ENCODE results near the gene RCE1. TPM values are rescaled to one million over a fixed set of nuclear protein-coding genes. Genes with fewer than 3 reads are reported as not detected.

RCE1 gene
- total and polyA plus RNA-seq, 2 donors (not counting 1 experiment from before 2014, with no cell fraction given): 7.0 to 14.4 TPM

DNA sequence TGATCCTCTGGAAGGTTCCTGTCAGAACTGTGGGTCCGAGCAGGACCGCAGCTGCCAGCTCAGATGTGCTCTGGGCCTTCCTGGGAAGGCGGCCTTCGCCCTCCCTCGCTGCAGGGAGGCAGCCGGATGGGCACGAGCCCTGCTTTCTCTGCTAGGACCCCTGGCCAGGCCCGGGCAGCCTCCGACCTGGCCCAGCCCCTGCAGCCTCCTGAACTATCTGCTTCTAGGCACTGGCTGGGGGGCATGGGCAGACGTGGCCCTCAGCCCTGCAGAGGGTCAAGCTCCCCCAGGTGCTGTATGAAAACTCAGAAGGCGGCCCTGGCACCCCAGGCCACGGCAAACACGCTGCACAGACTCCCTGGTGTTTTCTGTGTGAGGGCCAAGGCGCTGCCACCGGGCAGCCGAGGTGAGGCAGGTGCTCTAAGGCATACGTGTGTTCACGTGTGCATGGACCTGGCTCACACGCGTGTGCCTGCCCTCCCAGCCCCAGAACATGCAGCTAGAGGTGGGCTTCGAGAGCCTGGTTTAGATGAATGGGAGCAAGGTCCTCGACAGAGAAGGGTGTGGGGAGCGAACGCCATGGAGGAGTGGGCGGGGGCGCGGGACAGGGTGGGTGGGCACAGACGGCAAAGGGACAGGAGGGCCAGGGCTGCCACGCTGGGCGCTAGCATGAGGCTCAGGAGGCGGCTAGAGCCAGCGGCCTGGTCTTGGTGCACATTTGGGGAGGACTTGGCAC lies 18.0 kb downstream of the RCE1 start:
- Histone ChIP-seq H3K36me3 (ENCODE audit: control insufficient read depth, insufficient read depth, low read length) (peaks cover 15% of the 10 kb centered on the region), H3K4me2 (ENCODE audit: extremely low read depth, insufficient read depth, low read length) (no peak overlapping the region), H3K4me1 (ENCODE audit: control insufficient read depth, extremely low read depth, insufficient read depth, low read length) (no peaks in the 10 kb centered on the region), H3K27me3 (ENCODE audit: control insufficient read depth, insufficient read depth, low read length) (no peaks in the 10 kb centered on the region), H3K9me3 (ENCODE audit: control insufficient read depth, insufficient read depth, low read depth, low read length) (no peaks in the 10 kb centered on the region), H4K20me1 (ENCODE audit: control insufficient read depth, extremely low read depth, insufficient read depth, low read length) (no peaks in the 10 kb centered on the region), H3K9ac (ENCODE audit: insufficient read depth, low read length) (no peak overlapping the region), H3K79me2 (ENCODE audit: control insufficient read depth, insufficient read depth, low read length) (peaks cover 6% of the 10 kb centered on the region), H2AFZ (ENCODE audit: low read length) (no peak overlapping the region), H3K4me3 (replicated peaks in 1 of 4; ENCODE audit: control extremely low read depth in 1 of 4, insufficient read depth in 1 of 4, low read depth in 3 of 4, low read length in 4 of 4) (no peak overlapping the region), H3K27ac (ENCODE audit: insufficient read depth, low read length) (no peak overlapping the region)
- DNase-seq (ENCODE audit: low read depth in 2 of 2): no peak
- TF ChIP-seq CTCF (conservative IDR thresholded peaks at IDR 0.05 in 1 of 2, IDR thresholded peaks at IDR 0.05 in 1 of 2; ENCODE audit: low read depth in 1 of 2, low read length in 2 of 2) (no peak), EZH2 (IDR thresholded peaks at IDR 0.05; ENCODE audit: low read length, missing control alignments) (no peak)

DNA sequence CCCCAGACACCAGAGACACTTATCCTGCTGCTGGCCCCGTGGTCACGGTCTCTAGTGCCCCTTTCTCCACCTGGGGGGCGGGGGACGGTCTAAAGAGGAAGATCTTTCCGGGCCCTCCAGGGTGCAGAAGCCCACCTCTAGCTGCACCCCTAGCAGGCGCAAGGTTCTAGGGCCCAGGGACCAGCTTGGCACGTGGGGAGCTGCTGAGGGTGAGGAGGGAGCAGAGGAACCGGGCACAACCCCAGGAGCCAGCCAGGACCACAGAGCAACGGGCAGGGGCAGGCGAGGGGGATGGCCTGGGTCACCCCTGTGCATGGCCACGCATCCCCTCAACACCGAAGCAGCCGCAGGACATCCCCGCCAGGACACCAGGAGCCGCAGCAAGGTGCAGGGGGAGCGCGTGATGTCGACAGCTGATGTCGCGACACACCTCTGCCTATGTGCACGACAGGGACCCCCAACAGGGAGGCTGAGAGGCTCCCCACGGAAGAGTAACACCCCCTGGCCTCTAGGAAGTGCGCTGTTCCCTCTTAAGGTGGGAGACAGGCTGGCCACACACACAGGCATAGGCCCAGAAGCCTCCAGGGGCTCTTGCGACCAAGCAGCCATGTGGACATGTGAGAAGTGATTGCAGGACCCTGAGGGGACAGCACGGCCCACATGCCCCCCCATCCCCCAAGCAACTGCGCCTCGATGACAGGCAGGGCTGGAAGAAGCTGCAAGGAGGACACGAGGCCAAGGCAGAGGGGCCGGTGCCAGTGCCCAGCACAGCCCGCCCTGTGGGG lies 18.7 kb downstream of the RCE1 start:
- Histone ChIP-seq H3K9me3 (ENCODE audit: control insufficient read depth, insufficient read depth, low read depth, low read length) (no peaks in the 10 kb centered on the region), H3K79me2 (ENCODE audit: control insufficient read depth, insufficient read depth, low read length) (peaks cover 6% of the 10 kb centered on the region), H3K9ac (ENCODE audit: insufficient read depth, low read length) (no peak overlapping the region), H3K27me3 (ENCODE audit: control insufficient read depth, insufficient read depth, low read length) (no peaks in the 10 kb centered on the region), H3K4me2 (ENCODE audit: extremely low read depth, insufficient read depth, low read length) (no peak overlapping the region), H3K4me1 (ENCODE audit: control insufficient read depth, extremely low read depth, insufficient read depth, low read length) (no peaks in the 10 kb centered on the region), H4K20me1 (ENCODE audit: control insufficient read depth, extremely low read depth, insufficient read depth, low read length) (no peaks in the 10 kb centered on the region), H3K4me3 (replicated peaks in 1 of 4; ENCODE audit: control extremely low read depth in 1 of 4, insufficient read depth in 1 of 4, low read depth in 3 of 4, low read length in 4 of 4) (no peak overlapping the region), H3K36me3 (ENCODE audit: control insufficient read depth, insufficient read depth, low read length) (peaks cover 15% of the 10 kb centered on the region), H2AFZ (ENCODE audit: low read length) (no peak overlapping the region), H3K27ac (ENCODE audit: insufficient read depth, low read length) (no peak overlapping the region)
- DNase-seq (ENCODE audit: low read depth in 2 of 2): no peak
- TF ChIP-seq CTCF (conservative IDR thresholded peaks at IDR 0.05 in 1 of 2, IDR thresholded peaks at IDR 0.05 in 1 of 2; ENCODE audit: low read depth in 1 of 2, low read length in 2 of 2) (no peak), EZH2 (IDR thresholded peaks at IDR 0.05; ENCODE audit: low read length, missing control alignments) (no peak)

DNA sequence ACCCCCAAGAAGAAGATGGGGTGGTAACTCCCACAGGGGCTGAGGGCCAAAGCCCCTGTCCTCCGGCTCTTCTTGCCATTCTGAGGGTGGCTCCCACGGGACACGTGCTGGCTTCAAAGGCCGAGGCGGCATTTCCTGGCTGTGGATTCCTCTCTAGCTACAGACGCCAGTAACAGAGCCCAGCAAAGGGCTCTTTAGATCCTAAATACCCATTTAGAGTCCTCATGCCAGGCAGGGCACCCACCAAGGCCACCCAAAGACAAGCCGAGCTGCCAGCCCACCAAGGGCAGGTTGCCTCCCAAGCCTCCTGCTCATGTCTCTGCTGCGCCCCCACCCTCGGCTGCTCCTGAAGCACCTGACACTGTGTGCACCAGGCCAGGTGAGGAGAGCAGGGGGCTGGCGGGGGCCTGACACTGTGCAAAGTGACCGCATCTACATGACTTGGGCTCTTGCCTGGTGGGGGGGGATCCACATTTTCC lies 19.4 kb downstream of the RCE1 start:
- no peak overlapping the region for H2AFZ ChIP-seq (ENCODE audit: low read length)
- no peak overlapping the region for H3K27ac ChIP-seq (ENCODE audit: insufficient read depth, low read length)
- no peaks in the 10 kb centered on the region for H3K9me3 ChIP-seq (ENCODE audit: control insufficient read depth, insufficient read depth, low read depth, low read length)
- no peak overlapping the region for H3K9ac ChIP-seq (ENCODE audit: insufficient read depth, low read length)
- H3K4me2 ChIP-seq (ENCODE audit: extremely low read depth, insufficient read depth, low read length): no peak overlapping the region
- no peaks in the 10 kb centered on the region for H4K20me1 ChIP-seq (ENCODE audit: control insufficient read depth, extremely low read depth, insufficient read depth, low read length)
- peaks cover 2% of the 10 kb centered on the region for H3K79me2 ChIP-seq (ENCODE audit: control insufficient read depth, insufficient read depth, low read length)
- H3K4me3 ChIP-seq (replicated peaks in 1 of 4; ENCODE audit: control extremely low read depth in 1 of 4, insufficient read depth in 1 of 4, low read depth in 3 of 4, low read length in 4 of 4): no peak overlapping the region
- H3K27me3 ChIP-seq (ENCODE audit: control insufficient read depth, insufficient read depth, low read length): no peaks in the 10 kb centered on the region
- no peaks in the 10 kb centered on the region for H3K4me1 ChIP-seq (ENCODE audit: control insufficient read depth, extremely low read depth, insufficient read depth, low read length)
- H3K36me3 ChIP-seq (ENCODE audit: control insufficient read depth, insufficient read depth, low read length): peaks cover 15% of the 10 kb centered on the region
- DNase-seq (ENCODE audit: low read depth in 2 of 2): no peak
- no peak for TF ChIP-seq CTCF (conservative IDR thresholded peaks at IDR 0.05 in 1 of 2, IDR thresholded peaks at IDR 0.05 in 1 of 2; ENCODE audit: low read depth in 1 of 2, low read length in 2 of 2)
- TF ChIP-seq EZH2 (IDR thresholded peaks at IDR 0.05; ENCODE audit: low read length, missing control alignments): no peak

Data from fibroblast of lung (primary cell).